ENCODE data around the gene SULT2A1.
"Not testable (repeated sequence)": the region's sequence is repeated elsewhere in the genome, so short reads cannot be mapped to it uniquely, and the experiment has no call there.

Gene SULT2A1, protein sequence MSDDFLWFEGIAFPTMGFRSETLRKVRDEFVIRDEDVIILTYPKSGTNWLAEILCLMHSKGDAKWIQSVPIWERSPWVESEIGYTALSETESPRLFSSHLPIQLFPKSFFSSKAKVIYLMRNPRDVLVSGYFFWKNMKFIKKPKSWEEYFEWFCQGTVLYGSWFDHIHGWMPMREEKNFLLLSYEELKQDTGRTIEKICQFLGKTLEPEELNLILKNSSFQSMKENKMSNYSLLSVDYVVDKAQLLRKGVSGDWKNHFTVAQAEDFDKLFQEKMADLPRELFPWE

DNA sequence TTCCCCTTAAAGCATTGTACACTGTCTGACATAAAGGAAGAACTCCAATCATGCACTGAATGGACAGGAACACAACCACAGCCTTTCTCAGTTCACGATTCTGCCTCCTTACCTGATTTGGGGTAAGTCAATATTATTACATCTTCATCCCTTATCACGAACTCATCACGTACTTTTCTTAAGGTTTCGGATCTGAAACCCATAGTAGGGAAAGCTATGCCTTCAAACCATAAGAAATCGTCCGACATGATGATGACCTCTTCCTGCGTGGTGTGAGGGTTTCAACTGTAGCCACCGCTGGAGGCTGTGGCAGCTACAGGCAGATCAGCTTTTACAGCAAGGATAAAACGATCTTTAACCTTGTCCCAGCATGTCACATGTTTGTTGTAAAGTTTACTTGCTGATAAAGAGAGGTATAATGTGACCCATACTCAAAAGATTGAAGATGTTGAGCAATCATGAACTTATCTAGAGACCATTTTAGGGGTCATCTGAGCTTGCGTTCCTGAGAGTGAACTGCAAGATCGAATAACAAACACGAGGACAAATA is at the start of gene SULT2A1:
TSS of gene SULT2A1 (minus strand) at position 306 of the 550 bp plus-strand sequence. CDS start at position 248, 58 bp downstream.
- DNase-seq = no peak

DNA sequence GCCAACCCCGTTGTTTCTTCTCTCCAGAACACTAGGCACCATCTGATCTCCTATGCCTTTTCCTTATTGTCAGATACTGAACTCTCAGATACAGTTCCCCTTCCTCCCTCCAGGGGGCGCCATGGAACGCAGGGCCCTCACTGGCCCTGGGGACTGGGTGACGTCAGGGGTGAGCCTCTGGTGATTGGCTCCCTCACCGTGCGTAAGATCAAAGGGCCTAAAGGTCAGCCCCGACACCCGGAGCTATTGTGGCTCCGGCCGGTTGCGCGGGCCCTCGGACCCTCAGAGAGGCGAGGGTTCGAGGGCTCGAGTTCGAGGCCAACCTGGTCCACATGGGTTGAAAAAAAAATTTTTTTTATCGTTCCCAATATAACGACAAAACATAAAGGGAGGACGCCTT is 42.5 kb upstream of the SULT2A1 start:
- DNase-seq = not testable (repeated sequence)

DNA sequence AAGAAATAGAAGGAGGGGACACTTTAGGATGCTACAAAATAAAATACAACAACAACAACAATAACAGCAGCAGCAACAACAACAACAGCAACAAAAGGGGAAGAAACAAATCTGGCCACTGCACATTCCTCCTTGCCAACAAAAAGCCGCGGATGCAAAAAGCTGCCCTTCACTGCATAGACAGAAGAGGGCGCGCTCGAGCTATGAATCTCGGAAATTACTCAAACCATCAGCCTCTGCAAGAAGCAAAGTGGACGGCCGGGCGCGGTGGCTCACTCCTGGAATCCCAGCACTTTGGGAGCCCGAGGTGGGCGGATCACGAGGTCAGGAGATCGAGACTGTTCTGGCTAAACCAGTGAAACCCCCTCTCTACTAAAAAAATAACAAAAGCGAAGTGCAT is 34.0 kb upstream of the SULT2A1 start:
- not testable (repeated sequence) for DNase-seq

DNA sequence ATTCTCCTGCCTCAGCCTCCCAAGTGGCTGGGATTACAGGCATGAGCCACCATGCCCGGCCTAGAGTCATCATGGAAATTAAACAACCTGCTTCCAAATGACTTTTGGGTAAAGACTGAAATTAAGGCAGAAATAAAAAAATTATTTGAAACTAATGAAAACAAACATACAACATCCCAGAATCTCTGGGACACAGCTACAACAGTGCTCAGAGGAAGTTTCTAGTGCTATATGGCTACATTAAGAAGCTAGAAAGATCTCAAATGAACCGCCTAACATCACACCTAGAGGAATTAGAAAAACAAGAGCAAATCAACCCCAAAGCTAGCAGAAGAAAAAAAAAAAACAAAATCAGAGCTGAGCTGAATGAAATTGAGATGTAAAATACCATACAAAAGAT is 24.1 kb upstream of the SULT2A1 start:
- DNase-seq = not testable (repeated sequence)

DNA sequence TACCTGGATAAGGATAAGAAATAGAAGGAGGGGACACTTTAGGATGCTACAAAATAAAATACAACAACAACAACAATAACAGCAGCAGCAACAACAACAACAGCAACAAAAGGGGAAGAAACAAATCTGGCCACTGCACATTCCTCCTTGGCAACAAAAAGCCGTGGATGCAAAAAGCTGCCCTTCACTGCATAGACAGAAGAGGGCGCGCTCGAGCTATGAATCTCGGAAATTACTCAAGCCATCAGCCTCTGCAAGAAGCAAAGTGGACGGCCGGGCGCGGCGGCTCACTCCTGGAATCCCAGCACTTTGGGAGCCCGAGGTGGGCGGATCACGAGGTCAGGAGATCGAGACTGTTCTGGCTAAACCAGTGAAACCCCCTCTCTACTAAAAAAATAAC is 23.2 kb upstream of the SULT2A1 start:
- DNase-seq = not testable (repeated sequence)

DNA sequence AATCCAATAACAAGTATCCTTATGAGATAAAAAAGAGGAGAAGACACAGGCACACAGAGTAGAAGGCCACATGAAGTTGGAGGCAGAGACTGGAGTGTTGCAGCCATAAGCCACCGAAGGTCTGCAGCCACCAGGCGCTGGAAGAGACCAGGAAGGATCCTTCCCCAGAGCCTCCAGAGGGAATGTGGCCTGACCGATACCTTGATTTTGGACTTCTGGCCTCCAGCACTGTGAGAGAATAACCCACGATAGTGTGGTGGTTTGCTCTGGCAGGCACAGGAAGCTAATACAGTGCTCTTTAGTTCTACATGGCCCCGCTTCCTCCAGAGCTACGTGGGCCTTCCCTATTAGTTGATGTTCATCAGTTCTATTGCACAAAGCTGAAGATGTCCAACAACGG is 15.3 kb upstream of the SULT2A1 start:
- no peak for DNase-seq

DNA sequence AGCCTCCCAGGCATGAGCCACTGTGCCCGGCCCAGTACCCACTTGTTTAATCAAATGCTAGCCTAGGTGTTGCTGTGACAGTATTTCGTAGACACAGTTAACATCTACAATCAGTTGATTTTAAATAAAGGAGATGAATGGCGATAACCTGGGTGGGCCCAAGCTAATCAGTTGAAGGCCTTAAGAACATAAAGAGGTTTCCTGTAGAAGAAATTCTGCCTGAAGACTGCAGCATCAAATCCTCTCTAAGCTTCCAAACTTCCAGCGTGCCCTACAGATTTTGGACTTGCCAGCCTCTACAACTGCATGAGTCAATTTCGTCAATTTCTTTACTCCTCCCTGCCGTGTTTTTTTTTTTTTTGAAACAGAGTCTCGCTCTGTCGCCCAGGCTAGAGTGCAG is 13.2 kb upstream of the SULT2A1 start:
- DNase-seq = no peak

DNA sequence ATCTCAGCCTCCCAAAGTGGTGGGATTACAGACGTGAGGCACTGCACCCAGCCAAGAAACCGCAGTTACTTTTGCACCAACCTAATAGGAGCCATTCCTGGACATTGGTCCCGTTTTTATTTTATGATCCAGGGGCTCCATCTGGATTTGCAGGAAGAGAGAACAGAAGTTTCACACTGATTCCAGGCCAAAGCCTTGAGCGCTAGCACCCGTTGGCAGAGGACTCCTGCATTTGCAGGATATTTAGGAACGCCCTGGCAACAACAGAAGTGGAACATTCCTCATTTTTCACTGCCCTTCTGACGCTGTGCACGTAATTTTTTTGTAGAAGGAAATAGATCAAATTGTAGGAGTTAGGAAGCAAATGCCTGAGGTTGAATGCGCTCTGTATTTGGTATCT is 11.7 kb upstream of the SULT2A1 start:
- DNase-seq = no peak

DNA sequence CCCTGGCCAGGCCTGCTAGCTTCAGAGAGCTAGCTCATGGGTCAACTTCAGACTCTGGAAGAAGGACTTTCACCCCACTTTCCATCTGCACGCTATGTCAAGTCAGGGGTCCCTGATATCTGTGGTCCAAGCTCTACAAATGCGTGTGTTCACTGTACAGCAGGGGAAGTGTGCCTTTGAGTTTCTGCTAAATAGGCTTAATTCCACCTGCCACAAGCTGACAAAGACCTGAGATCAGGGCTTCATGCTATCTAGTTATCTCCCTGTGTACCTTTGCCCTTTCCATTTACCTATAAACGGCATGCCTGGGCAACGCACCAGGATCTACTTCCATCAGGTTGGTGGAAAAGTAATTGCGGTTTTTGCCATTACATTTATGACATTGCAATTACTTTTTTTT is 10.7 kb upstream of the SULT2A1 start:
- DNase-seq = no peak

DNA sequence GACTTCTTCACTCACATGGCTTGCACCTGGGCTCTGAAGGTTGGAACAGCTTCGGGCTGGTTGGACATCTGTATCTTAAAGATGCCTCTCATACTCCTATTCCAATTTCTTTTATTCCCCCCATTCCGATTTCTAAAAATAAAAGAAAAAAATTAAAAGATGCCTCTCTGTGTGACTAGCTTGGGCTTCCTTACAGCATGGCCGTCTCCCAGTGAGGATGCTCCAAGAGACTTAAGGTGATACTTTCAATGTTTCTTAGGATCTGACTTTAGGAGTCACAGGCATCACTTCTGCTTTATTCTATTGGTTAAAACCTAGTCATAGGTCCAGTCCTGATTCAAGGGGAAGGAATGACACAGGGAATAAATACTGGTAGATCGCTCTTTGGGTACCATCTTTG is 9.9 kb upstream of the SULT2A1 start:
- no peak for DNase-seq

DNA sequence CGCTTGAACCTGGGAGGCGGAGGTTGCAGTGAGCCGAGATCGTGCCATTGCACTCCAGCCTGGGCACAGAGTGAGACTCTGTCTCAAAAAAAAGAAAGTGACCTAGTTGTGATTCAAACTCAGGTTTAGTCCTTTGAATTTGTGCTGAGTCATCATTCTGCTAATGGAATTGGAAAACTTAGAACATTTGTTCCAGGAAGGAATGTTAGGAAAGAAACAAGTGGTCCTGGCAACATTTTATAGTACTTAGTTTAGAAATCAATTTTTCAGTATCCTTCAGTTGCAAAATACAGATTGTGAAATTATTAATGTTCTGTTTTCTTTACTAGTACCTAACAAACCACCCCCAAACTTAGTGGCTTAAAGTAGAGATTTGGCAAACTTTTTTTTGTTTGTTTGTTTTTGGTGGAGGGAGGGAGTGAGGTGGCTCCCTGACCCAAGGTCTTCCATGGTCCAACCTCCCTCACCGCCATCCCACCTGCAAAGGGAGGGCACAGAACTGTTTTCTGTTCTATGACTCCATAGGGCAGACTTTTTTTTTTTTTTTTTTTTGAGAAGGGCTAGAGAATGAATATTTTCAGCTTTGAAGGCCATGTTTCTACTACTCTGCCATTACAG is 9.2 kb upstream of the SULT2A1 start:
- no peak for DNase-seq

DNA sequence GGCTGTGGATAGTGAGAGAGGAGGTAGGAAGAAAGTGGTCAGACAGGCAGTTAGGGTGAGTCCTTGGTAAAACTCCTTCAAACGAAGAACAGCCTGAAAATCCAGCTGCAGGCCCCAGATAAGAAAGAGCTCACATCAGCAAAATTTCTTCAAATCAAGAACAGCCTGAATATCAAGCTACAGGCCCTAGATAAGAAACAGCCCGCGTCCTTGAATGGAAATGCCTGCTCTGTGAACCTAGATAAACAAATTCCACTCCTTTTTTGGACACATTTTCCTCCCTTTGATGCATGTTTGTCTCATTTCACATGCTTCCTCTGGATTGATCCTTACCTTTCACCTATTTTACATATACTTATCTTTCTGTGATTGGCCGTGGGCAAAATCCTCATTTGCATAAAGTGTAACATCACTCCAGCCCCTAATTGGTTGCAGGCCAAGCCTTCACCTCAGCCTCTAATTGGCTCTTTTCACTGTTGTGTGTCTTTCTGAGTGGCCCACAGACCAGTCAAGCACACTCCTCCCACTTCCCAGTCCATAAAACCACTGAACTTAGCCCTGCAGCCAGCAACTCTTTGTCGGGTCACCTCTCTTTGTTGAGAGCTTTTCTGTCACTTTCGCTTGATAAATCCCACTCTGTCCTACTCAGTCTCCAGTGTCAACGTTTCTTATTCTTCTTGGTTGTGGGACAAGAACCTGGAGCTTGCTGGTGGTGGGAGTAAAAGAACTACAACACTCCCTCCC is 6.0 kb upstream of the SULT2A1 start:
- DNase-seq = no peak

DNA sequence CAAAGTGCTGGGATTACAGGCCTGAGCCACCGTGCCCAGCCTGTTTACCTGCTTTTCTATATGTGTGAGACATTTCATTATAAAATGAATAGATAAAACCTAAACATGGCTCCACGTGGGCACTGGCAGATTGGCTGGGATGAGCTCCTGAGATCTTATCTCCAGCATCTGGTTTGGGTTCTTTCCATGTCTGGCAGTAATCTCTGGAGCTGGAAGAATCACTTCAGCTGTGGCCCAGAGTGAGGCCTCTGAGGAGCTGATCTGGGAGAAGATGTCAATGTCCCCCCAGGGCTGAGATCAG is 5.5 kb upstream of the SULT2A1 start:
- DNase-seq = no peak

DNA sequence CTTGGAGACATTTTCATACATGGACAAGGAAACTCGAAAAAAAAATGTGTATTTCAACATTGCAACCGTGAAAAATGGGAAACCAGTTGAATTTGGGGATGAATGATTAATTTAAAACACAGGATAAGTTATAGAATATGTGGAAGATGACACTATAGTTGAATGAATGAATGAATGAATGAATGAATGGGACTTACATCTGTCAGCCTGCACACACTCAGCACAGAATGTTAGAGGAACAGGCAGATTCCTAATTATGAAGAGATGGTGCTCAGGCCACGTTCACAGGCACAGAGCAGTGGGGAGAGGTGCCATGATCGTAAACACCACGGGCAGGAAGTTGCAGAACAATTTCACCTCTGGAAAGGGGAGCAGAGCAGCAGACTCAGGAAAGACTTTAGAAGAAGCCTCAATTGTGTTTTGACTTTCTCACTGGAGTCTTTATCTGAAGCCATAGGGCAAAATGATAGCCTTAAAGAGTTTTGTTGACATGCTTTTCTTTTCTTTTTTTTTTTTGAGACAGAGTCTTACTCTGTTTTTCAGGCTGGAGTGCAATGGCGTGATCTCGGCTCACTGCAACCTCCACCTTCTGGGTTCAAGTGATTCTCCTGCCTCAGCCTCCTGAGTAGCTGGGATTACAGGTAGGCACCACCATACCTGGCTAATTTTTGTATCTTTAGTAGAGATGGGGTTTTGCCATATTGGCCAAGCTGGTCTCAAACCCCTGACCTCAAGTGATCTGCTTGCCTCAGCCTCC is 4.9 kb upstream of the SULT2A1 start:
- DNase-seq = no peak

DNA sequence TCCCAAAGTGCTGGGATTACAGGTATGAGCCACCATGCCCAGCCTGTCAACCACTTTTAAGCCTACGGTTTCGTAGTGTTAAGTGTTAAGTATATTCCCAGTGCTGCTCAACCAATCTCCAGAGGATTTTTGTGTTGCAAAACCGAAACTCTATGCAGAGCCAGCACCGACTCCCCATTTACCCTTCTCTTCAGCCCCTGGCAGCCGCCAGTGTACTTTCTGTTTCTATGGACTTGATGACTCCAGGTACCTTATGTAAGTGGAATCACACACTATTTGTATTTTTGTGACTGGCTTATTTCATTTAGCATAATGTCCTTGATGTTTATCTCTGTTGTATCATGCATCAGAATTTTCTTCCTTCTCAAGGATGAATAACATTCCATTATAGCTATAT is 1.1 kb downstream of the SULT2A1 start:
- DNase-seq = no peak

DNA sequence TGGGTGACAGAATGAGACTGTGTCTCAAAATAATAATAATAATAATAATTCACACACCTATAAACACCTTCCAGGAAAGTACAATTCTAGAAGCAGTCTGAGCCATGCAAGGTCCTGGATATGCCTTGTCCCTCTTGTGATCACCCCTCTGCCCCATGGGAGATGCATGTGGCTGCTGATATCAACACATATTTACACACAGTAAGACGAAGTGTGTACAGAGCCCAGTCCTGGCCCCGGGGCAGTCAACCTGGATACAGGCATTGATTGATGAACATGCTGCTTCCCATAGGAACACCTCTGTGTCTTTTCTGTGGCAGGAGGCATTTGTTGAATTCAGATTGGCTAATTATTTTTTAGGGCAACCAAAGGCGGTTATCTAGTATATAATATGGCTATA is 3.2 kb downstream of the SULT2A1 start:
- no peak for DNase-seq

DNA sequence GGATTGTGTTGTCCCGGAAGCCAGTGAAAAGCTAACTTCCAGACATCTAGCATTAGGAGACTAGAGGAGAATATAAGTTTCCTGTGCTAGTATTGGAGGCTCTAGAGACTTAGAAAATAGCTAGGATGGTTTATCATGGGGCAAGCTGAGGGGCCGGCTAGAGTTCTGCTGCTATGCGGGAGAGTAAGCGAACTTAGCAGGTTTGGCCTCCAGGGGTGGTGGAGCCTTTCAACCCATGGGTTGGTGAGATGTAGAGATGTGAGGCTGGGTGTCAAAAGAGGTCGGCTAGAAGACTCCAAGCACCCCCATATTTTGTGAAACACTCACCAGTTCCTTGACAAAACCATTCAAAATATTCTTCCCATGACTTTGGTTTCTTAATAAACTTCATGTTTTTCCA is 4.4 kb downstream of the SULT2A1 start:
- no peak for DNase-seq

DNA sequence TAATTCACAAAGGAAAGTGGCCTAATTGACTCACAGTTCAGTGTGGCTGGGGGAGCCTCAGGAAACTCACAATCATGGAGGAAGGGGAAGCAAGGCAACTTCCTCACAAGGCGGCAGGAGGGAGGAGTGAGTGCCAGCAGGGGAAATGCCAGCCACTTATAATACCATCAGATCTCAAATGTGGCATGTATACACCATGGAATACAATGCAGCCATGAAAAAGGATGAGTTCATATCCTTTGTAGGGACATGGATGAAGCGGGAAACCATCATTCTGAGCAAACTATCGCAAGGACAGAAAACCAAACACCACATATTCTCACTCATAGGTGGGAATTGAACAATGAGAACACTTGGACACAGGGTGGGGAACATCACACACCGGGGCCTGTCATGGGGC is 6.7 kb downstream of the SULT2A1 start:
- DNase-seq = not testable (repeated sequence)

DNA sequence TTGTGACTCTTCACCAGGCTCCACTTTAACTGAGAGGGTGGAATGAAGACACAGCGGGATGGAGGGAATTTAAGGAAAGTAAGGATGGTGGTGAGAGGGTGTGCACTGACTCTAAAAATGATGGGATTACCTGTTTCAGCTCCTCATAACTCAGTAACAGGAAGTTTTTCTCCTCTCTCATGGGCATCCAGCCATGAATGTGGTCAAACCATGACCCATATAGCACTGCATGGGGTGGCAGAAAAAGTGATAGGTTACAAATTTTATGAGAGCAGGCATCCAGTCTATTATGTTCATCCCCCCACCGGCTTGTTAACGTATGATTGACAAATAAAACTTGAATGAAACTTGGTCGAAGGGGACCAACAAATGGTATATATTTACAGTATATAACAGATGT is 7.2 kb downstream of the SULT2A1 start:
- DNase-seq = no peak

DNA sequence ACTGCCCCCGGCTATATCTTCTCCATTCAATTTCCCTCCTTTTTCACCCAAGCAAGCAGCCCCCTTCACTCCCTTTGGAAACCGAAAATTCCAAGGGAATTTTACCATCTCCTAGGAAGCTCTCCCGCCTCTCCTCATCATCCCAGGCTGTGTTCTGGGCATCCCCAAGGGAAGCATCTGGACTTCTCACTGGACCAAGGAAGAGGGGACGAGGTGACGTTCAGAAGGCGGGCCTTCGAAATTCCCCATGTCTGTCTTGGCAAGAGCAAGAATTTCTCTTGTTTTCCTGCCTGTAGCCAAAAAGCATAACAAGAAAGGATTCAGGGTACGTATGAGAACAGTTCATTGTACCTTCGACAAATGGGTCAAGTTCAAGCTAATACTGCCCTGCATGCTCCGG is 20.9 kb downstream of the SULT2A1 start:
- no peak for DNase-seq

DNA sequence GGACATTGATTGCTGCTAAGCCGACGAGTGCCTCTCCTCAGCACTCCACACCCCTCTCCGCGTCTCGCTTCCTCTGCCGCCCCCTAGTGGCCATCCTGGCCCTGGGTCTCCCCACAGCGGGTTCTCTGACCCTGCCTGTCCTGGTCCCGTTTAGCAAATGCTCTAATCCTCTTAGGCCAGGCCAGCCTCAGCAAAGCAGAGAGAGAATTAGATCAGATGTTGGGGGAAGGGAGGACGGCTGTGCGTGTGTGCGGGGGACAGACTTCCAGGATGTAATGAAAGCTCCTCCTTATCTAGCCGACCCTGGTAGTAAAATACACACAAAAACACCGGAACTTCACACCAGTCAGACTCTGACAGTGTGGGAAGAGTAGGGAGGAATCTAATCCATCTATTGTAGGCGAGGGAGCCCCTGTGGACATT is 22.6 kb downstream of the SULT2A1 start:
- peak; percentile 36 for DNase-seq

DNA sequence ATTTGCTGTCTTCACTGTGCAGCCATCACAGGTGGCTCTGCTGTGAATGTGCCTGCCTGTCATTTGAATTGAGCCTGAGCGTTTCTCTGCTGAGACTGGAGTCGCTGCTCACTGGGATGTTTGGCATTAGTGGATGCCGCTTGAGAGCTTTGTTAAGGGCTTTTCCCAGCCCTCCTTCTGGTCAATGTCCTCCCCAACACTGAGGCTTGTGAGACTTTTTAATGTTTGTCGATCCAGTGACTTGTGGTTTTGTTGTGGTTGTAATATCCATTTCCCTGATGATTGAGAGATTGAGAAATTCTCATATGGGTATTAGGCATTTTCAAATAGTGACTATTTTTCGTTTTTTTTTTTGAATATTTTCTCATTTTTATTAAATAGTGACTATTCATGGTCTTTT is 24.5 kb downstream of the SULT2A1 start:
- no peak for DNase-seq

DNA sequence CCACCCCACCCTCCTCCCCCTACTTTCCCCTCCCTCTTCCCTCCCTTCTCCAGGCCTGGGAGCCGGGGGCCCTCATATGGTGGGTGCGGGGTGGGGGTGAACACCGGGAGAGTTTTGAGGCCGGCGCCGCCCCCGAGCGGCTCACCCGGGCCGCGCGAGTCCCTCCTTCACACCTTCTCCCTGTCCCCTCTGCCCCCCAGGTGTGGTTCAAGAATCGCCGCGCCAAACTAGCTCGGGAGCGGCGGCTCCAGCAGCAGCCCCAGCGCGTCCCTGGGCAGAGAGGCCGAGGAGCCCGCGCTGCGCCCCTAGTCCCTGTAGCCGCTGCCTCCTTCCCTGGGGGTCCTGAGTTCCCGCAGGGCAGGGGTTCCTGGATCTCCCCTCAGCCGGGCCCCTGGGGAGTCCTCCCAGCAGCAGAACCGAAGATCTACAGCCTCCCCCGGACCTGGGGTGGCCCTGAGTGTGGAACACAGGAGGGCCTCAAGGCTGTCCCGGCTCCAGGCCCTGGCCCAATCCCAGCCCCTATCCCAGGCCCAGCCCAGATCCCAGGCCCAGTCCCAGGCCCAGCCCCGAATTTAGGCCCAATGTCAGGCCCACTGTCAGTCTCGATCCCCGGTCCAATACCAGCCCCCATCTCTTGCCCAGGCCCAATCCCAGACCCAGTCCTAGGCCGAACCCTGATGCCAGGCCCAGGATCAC is 25.4 kb downstream of the SULT2A1 start:
- no peak for DNase-seq

Data from COR-L47 (cell line).